Endometrium (tissue), 2 donors: Measurements from ENCODE around the gene RAD52.

Experiments
- FAIRE-seq: peaks from 2 replicates; lab custom pipeline; 2012; peaks lifted over from hg19 to GRCh38; lab: Jason Lieb, UNC
- donor health status: control.
- donor health status: control.

Gene RAD52

DNA sequence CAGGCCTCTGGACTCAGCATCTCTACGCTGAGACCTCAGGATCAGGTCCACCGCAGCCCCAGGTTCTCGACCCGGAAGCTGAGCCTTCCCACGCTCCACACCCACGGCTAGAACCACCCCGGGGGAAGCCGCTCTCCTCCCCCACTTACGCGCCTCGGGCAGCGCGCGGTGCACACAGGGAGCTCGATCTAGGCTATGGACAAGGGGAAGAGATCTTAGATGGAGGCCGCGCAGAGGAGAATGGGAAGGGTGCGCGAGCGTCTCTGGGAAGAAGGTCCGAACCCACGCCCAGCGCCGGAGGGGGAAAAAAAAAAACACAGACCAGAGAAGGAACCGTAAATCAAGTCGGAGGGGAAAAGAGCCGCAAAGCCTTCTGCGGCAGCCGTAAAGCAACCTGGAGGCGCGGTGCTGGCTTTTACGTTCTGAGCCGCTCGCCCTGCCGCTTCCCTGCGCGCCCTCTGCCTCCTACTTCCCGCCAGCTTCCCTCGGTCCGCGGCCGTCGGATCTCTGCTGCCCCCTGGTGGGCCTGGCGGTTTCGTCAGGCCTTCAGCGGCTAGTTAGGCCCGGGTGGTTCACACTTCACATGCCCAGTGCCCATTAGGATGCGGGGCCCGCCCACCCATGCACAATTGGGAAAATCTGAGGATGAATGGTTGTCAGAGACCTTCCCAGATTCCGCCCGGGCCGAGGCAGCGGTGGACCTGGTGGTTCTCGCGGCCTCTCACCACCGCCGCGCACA is at the start of gene RAD52:
Gene RAD52, minus strand, starts transcription at position 242 of the 739 bp plus-strand sequence. CDS start 16,636 bp downstream, outside the sequence.
- FAIRE-seq = peak; percentile 95

- no peak for FAIRE-seq
Observed at GRCh38 chr12:998020-998874, 48.8 kb upstream of the RAD52 start.

DNA sequence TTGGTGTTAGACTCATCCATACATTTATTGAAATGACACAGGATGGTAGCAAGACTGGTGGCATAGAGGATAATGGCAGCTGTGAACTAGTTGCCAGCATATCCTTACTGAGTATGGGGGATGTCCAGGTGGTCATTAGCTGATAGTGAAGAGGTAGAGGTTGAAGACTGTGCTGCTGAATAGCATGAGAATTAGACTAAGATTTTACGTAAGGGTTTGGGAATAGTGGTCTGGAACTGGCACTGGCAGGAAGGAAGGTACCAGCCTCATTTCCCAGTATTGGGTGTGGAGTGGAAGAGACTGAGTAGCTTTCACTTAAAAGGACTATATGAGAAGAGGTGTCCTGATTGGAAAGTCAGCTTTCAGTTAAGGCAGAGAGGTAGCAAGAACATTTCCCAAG is 48.0 kb upstream of the RAD52 start:
- FAIRE-seq = no peak

GRCh38 chr12:996881-997280 is 47.4 kb upstream of the RAD52 start:
- no peak for FAIRE-seq

- FAIRE-seq = no peak
Observed at GRCh38 chr12:992647-993046, 43.2 kb upstream of the RAD52 start.

GRCh38 chr12:991350-992333 is 42.1 kb upstream of the RAD52 start:
- FAIRE-seq = no peak

GRCh38 chr12:990661-991349 is 41.3 kb upstream of the RAD52 start, which contains the start of gene ERC1:
ERC1 (plus strand) TSS chr12:991223; CDS start chr12:1027904, 36,681 bp downstream.
- FAIRE-seq = no peak

- FAIRE-seq = no peak
Observed at GRCh38 chr12:989751-990660, 40.5 kb upstream of the RAD52 start.

DNA sequence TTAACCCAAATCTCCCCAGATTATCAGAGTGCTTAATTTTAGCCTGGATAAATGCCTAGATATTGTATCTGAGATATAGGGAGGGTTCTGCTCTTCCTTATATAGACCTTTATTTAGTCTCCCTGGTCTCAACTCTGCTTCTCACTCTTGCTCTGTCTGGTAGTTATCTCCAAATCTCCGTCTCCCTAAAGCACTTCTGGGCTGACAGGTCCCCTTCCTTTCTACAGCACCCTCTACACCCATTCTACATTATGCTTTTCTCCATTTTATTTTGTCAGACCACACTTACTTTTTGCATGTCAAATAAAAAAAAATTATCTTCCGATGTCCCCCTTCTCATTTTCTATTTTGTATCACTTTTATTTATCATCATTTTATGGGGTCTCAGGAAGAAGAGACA is 39.6 kb upstream of the RAD52 start:
- FAIRE-seq = no peak

DNA sequence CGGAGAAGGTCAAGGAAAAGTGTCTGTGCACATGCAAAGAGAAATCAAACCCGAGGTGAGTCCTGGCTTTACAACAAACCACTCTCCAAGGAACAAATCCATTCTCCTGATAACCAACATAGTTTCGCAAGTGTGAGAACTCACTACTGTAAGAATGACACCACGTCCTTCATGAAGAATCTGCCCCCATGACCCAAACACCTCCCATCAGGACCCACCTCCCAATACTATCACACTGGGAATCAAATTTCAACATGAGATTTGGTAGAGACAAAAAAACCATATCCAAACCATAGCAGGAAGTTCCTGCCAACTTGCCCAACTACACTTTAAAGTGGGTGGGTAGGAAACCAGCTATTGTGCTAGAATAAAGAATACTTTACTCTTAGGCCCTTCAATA is 39.2 kb upstream of the RAD52 start:
- FAIRE-seq = no peak

DNA sequence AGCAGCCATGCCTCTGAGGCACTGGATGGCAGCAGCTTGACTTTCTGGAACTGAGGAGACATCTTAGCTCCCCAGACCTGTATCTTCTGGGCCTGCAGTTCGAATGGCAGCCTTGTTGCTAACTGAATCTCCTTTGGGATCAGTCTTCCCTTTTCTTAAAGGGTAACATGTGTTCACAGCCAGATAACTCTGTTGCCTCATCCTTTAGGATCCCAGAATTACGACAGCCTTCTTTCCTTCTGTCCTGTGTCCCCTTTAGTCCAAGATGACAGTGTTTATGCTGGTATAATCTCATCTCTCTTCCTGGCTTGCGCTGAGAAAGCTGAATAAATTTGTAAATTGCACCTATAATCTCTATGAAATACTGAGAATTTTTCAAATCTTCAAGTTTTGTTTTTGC is 32.5 kb upstream of the RAD52 start:
- no peak for FAIRE-seq

DNA sequence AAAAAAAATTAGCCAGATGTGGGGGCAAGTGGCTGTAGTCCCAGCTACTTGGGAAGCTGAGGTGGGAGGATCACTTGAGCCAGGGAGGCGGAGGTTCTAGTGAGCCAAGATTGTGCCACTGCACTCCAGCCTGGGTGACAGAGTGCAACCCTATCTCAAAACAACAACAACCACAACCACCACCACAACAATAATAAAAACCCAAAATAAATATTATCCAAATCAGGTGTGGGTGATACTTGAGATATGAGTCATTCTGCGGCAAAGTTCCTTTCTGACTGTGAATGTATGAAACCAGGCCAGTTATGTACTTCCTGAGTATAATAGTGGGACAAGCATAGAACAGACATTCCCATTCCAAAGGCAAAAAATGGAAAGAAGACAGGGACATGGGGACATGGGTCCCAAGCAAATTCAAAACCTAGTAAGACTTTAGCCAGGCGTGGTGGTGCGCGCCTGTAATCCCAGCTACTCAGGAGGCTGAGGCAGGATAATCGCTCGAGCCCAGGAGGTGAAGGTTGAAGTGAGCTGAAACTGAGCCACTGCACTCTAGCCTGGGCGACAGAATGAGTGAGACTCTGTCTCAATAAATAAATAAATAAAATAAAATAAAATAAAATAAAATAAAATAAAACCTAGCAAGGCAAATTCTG is 31.8 kb upstream of the RAD52 start:
- no peak for FAIRE-seq

GRCh38 chr12:979349-979748 is 29.9 kb upstream of the RAD52 start:
- no peak for FAIRE-seq

- FAIRE-seq = no peak
Observed at GRCh38 chr12:977156-977555, 27.7 kb upstream of the RAD52 start.

GRCh38 chr12:976644-977043 is 27.1 kb upstream of the RAD52 start:
- no peak for FAIRE-seq

- FAIRE-seq = no peak
Observed at GRCh38 chr12:974271-974862, 24.9 kb upstream of the RAD52 start.

- FAIRE-seq = no peak
Observed at GRCh38 chr12:971991-972390, 22.5 kb upstream of the RAD52 start.

DNA sequence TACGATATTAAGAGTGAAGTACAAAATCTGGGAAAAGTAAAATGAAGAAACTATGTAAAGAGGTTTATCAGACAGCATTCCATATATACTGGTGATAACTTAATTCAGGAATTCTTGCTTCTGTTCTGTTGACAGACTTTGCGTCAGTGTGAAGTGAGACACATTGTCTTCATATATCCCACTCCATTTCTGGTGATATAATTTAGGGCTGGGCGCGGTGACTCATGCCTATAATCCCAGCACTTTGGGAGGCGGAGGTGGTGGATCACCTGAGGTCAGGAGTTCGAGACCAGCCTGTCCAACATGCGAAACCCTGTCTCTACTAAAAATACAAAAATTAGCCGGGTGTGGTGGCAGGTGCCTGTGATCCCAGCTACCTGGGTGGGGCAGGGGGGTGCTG is 20.3 kb upstream of the RAD52 start:
- FAIRE-seq = no peak

GRCh38 chr12:968545-968944 is 19.1 kb upstream of the RAD52 start:
- no peak for FAIRE-seq
